Neural crest cell (in vitro differentiated cells): Measurements from ENCODE around the gene TMEM175. TPM values are rescaled to one million over a fixed set of nuclear protein-coding genes. Genes with fewer than 3 reads are reported as not detected.
A peak's percentile ranks its signal among the peaks of the same experiment; 100 is the strongest.
"Not testable (repeated sequence)": the region's sequence is repeated elsewhere in the genome, so short reads cannot be mapped to it uniquely, and the experiment has no call there.

ENCODE experiments used
- DNase-seq: peaks from one replicate; pipeline ENCODE4 v3.0.0; 2021; ENCODE audit warnings: low read depth, mixed read lengths, low spot score
- H3K27ac Mint-ChIP-seq: one replicate; pipeline ENCODE4 v1.8.0; 2021; ENCODE audit warnings: mild to moderate bottlenecking, mixed read lengths; ENCODE audit not compliant: unreplicated experiment
- H3K27me3 Mint-ChIP-seq: 2 replicates; pipeline ENCODE4 v1.8.0; 2021; ENCODE audit warnings: low read depth, mild to moderate bottlenecking, mixed read lengths
- H3K36me3 Mint-ChIP-seq: 2 replicates; pipeline ENCODE4 v1.8.0; 2021; ENCODE audit warnings: low read depth, mild to moderate bottlenecking, mixed read lengths
- H3K4me1 Mint-ChIP-seq: 2 replicates; pipeline ENCODE4 v1.8.0; 2021; ENCODE audit warnings: mixed read lengths
- H3K4me3 Mint-ChIP-seq: one replicate; pipeline ENCODE4 v1.8.0; 2021; ENCODE audit warnings: mild to moderate bottlenecking, mixed read lengths
- H3K9me3 Mint-ChIP-seq: 2 replicates; pipeline ENCODE4 v1.8.0; 2021; ENCODE audit warnings: mixed read lengths
- CTCF ChIP-seq: fragments of 200-600 bp; sonication (generic); conservative IDR thresholded peaks from 2 replicates; pipeline ENCODE4 v1.5.0; 2021; ENCODE audit warnings: antibody characterized with exemption, mild to moderate bottlenecking
- total RNA-seq: library from RNA; stranded (reverse); gene quantifications from 2 replicates; pipeline ENCODE4 v1.2.1, GENCODE V29; 2021

Gene TMEM175
- total RNA-seq, 1 donor from 2014 or later: 15.2 TPM

GRCh38 chr4:996030-996996 is 64.1 kb downstream of the TMEM175 start:
- H3K36me3 Mint-ChIP-seq: no peaks in the 10 kb centered on the region

DNA sequence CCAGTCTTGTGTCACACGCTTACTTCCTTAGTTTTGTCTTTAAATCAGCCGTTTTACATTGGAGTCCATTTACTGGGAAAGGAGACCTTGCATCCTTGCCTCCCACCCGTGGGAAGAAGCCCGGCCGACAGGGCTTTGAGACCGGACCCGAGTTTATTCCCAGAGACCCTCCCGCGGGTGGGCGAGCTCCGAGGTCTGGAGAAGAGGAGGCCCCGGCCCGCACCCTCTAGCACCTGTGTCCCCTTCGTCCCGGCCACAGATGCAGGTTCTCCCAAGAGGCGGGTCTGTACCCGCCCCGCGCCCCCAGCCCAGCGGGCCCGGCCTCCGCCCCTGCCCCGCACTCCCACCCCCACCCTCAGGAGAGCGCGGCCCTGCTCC is 64.7 kb downstream of the TMEM175 start:
- H3K27me3 Mint-ChIP-seq: peaks cover 47% of the 10 kb centered on the region
- no peak for TF ChIP-seq CTCF
- no peak overlapping the region for H3K4me3 Mint-ChIP-seq
- no peak for DNase-seq
- H3K27ac Mint-ChIP-seq: no peak overlapping the region
- peaks cover 8% of the 10 kb centered on the region for H3K4me1 Mint-ChIP-seq
- H3K36me3 Mint-ChIP-seq: no peaks in the 10 kb centered on the region
- no peaks in the 10 kb centered on the region for H3K9me3 Mint-ChIP-seq

More at GRCh38 chr4:996030-996996, 64.1 kb downstream of the TMEM175 start:
- peaks cover 41% of the 10 kb centered on the region for H3K27me3 Mint-ChIP-seq
- H3K4me1 Mint-ChIP-seq: peaks cover 8% of the 10 kb centered on the region
- H3K27ac Mint-ChIP-seq: no peak overlapping the region
- DNase-seq: no peak
- no peak for TF ChIP-seq CTCF
- no peaks in the 10 kb centered on the region for H3K9me3 Mint-ChIP-seq
- H3K4me3 Mint-ChIP-seq: no peak overlapping the region

DNA sequence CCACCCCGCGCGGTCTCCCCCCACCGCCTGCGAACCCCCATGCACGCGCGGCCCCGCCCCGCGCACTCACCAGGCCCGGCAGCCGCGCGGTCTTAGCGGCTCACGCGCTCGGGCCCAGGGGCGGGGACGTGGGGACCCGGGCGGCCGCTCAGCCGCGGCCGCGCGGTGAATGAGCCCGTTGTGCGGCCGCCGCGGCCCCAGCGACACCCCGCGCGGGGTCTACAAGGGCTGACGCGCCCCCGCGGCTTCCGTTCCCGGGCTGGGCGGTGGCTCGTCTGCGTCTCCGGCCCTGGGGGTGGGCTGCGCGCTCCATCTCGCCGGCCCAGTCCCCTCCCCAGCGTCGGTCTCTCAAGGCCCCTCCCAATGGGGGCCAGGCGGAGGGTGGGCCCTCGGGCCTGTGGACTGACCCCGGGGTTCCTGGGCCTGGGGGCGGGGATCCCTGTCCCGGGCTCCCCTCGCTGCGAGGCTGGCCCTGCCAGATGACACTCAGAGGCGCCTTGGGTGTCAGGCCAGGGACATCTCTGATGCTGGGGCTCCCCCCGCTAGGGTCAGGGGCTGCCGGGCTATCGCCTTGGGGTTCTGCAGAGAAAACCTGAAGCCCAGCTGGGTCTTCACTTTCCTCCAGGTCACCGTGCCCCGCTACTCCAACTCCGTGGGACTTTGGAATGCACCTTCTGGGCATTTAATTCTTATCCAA is 65.3 kb downstream of the TMEM175 start:
- Mint-ChIP-seq H3K27me3 (peaks cover 50% of the 10 kb centered on the region), H3K9me3 (no peaks in the 10 kb centered on the region), H3K36me3 (no peaks in the 10 kb centered on the region), H3K4me3 (no peak overlapping the region), H3K27ac (no peak overlapping the region), H3K4me1 (peaks cover 7% of the 10 kb centered on the region)
- no peak for TF ChIP-seq CTCF
- no peak for DNase-seq

- Mint-ChIP-seq H3K4me1 (peaks cover 4% of the 10 kb centered on the region), H3K4me3 (no peak overlapping the region), H3K27me3 (peaks cover 50% of the 10 kb centered on the region), H3K36me3 (no peaks in the 10 kb centered on the region), H3K27ac (no peak overlapping the region), H3K9me3 (no peaks in the 10 kb centered on the region)
- DNase-seq: no peak
- TF ChIP-seq CTCF: no peak
These were observed 65.9 kb downstream of the TMEM175 start for GRCh38 chr4:998096-998691.

DNA sequence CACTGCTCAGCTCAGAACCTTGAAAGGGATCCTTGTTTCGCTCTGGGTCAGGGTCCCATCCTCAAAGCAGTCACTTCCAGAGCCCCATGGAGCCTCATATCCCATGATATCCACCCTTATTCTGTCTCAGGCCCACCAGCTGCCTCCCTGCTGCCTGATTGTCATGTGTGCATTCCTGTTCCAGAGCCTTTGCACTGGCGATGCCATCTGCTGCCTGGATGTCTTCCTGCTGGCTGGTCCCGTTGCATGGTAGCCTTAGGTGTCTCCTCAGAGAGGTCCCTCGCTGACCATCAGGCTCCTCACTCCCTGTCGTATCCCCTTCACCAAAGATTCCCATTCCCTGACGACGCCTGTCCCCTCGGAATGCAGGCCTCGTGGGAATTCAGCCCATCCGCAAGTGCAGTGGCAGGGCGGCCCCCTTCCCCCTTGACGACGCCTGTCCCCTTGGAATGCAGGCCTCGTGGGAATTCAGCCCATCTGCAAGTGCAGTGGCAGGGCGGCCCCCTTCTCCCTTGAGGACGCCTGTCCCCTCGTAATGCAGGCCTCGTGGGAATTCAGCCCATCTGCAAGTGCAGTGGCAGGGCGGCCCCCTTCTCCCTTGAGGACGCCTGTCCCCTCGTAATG is 67.1 kb downstream of the TMEM175 start:
- H3K36me3 Mint-ChIP-seq, DNase-seq, H3K9me3 Mint-ChIP-seq, H3K27ac Mint-ChIP-seq, H3K4me1 Mint-ChIP-seq: not testable (repeated sequence)
- Mint-ChIP-seq H3K27me3 (peaks cover 61% of the 10 kb centered on the region), H3K4me3 (peak overlapping the region; percentile 45)
